ENCODE results near the gene TRIM74.
"Not testable (repeated sequence)": the region's sequence is repeated elsewhere in the genome, so short reads cannot be mapped to it uniquely, and the experiment has no call there.

The TRIM74 gene
- 0.14 to 1.4 (median 0.82) reads per million in 3 experiments for total RNA-seq

DNA sequence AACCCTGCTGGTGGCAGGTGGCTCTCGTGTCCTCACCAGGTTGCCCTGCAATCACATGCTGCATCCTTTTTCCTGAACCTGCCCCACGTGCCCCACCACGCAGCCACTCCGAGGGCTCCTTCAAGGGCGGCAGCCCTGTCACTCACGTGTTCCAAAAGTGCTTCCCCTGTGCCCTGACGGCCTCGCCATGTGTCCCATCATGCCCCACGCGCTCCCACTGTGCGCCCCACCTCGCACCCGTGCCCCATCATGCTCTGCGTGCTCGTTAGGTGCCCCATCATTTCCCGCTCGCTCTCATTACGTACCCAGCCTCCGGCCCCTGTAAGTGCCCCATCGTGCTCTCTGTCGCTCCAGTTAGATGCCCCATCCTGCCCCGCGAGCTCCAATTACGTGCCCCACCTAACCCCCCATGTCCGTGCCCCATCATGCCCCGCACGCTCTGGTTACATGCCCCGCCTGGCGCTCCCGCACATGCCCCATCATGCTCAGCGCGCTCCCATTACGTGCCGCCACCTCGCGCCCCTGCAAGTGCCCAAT is at the start of gene TRIM74:
TSS of gene TRIM74 (minus strand) at position 487 of the 537 bp plus-strand sequence. CDS start 3,309 bp downstream, outside the sequence.
- DNase-seq, result not testable (repeated sequence)

DNA sequence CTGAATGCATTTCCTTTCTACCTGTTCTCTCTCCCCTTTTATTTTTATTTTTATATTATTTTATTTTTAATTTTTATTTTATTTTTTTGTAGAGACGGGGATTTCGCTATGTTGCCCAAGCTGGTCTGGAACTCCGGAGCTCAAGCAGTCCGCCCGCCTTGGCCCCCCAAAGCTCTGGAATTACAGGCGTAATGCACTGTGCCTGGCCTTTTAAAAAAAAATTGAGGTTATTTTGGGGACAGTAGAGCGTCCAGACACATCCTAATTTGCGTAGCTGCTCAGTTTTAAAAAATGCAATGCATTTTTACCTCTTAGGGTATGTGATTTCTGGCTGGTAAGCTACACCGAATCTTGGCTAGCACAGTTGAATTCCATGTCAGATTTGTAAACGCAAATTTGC is 37.2 kb upstream of the TRIM74 start:
- DNase-seq, result not testable (repeated sequence)

DNA sequence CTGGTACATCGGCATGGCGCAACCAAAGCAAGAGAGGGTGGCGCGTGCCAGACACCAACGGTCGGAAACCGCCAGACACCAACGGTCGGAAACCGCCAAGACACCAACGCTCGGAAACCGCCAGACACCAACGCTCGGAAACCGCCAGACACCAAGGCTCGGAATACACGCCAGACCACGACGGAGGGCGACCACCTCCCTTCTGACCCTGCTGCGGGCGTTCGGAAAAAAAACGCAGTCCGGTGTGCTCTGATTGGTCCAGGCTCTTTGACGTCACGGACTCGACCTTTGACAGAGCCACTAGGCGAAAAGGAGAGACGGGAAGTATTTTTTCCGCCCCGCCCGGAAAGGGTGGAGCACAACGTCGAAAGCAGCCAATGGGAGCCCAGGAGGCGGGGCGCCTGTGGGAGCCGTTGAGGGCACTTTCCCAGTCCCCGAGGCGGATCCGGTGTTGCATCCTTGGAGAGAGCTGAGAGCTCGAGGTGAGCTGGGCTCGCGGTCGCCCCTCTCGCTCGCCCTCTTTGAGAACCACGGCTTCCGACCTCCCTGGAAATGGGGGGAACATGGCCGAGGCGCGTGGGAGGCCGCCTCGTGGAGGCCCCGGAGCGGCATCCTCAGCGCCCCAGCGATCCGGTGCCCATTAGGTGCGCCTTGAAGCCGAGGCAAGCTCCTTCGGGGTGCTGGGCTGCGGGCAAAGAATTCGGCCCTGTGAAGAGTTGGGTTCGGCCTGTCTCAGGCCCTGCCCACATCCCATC is 36.6 kb upstream of the TRIM74 start:
- peak; percentile 91 for DNase-seq

DNA sequence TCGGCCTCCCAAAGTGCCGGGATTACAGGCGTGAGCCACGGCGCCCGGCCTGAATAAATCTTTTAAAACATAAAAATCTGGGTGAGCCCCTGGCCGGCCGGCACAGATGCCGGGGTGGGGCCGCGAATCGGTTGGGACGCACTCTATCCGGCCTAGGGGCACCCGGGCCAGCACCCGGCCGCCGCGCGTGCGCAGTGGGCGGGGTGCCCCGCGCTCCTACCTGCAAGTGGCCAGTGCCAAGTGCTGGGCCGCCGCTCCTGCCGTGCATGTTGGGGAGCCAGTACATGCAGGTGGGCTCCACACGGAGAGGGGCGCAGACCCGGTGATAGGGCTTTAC is 36.1 kb upstream of the TRIM74 start:
- DNase-seq, result not testable (repeated sequence)

DNA sequence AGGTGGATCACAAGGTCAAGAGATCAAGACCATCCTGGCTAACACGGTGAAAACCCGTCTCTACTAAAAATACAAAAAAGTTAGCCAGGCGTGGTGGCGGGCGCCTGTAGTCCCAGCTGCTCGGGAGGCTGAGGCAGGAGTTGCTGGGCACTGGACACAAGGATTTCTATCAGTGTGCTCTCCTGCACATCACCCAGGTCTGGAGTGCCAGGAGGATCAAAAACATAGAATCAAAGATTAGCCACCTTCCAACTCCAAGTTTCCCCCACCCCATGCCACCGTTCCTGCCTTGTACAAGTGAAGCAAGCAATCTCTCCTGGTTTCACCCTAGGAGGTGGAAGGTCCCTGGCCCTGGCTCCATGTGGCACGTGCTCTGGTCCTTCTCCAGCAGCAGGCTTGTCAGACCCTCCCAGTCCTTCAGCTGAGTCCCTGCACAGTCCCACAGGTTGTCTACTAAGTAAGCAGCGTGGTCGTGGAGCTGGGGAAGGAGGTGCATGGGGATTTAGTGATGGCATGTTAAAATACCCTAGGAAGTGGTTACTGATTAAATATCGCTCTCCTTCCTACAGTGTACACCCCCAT is 28.7 kb upstream of the TRIM74 start:
- DNase-seq, result not testable (repeated sequence)

DNA sequence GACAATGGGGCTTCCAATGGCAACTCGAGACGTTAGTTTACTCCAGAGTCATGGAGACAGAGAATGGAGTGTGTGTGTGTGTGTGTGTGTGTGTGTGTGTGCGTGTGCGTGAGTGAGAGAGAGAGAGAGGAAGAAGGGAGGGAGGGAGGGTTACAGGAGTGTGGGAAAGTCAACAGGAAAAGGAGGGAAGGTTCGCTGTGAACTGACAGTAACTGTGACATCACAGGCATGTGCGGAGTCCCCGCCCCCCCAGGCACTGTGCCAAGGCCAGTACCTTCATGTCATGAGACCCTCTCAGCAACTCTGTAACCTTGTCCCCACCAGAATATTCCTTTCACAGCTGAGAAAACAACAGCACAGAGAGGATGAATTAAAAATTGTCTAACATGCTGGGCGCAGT is 28.2 kb upstream of the TRIM74 start:
- not testable (repeated sequence) for DNase-seq

DNA sequence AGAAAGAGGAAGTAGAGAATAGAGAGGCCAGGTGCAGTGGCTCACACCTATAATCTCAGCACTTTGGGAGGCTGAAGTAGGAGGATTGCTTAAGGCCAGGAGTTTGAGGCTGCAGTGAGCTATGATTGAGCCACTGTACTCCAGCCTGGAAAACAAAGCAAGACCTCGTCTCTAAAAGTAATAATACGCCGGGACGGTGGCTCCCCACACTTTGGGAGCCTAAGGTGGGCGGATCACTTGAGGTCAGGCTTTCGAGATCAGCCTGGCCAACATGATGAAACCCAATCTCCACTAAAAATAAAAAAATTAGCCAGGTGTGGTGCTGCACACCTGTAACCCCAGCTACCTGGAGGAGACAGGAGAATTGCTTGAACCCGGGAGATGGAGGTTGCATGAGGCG is 26.2 kb upstream of the TRIM74 start:
- not testable (repeated sequence) for DNase-seq

DNA sequence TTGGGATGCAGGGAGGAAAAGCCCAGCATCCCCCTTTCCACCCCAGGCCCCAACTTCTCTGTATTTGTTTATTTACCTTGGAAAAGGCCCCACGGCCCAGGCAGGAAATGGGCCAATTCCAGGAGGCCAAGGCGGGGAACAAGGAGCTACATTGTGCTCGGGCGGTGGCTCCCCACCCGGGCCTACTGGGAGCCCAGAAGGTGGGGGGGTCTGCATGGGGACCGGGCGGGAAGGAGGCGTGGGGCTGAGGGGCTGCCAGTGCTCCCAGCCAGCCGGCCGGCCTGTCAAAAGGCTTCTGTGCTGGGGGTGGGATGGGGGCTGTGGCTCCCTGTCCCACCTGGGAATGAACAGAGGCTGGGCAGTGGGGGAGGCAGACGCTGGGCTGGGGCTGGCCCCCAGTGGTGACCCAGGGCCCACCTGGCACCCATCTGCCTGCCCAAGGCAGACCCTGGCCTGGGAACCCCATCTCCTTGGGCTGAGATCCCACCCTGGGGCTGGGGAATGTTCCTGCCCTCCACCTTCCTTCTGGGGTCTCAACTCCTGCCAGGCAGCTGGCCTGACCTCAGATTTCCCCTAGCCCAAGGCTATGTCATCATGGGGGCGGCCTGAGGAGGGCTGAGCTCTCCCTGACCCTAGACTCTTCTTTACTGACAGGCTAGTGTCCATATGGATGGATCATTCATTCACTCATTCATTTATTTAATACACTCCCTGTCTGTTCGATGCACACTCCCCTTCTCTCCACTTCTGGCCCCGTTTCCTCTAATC is 21.1 kb upstream of the TRIM74 start:
- not testable (repeated sequence) for DNase-seq

DNA sequence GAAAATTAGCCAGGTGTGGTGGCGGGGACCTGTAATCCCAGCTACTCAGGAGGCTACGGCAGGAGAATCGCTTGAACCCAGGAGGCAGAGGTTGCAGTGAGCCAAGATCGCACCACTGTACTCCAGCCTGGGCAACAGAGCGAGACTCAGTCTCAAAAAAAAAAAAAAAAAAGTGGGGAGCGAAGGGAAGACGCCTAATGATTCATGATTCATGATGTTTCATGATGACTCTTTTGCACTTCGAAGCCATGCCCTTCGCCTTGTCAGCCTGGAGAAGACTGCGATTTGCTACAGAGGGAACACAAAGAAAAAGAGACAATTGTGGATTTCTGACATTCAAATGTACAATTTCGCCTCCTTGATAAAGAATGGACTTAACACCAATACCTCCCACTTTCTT is 12.8 kb upstream of the TRIM74 start:
- not testable (repeated sequence) for DNase-seq

DNA sequence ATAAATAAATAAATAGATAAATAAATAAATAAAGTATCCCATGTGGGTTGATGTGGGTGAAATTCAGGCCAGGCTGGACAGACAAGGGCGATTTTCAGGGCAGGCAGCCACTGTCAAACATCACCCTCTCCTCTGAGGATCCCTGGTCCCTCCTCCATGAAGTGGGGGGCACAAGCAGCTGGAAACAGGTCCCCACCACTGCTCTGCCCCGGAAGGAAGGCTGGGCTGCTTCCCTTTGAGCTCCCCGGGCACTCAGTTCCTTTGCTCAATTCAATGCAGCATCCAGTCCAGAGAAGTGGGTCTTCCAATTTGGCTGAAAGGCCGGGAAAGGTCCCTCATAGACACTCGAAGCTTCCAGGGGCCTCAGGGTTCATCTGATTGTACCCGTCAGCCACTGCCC is 11.1 kb upstream of the TRIM74 start:
- not testable (repeated sequence) for DNase-seq

DNA sequence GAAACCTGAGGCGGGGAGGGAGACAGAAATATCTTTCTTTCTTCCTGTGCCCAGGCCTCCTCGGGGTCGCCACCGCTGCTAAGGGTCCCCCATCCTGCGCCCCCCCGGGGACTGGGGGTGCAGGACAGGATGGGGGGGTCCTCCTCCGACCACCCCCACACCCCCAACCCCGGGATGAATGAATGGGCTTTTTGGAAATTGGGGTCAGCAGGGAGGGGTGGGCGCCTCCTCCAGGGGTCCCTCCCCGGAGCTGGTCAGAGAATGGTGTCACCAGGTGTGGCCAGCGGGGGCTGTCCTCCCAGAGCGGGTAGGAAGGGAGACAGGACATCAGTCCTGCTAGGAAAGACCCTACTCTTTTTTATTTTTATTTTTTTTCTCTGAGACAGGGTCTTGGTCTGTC is 7.2 kb upstream of the TRIM74 start:
- DNase-seq, result not testable (repeated sequence)

DNA sequence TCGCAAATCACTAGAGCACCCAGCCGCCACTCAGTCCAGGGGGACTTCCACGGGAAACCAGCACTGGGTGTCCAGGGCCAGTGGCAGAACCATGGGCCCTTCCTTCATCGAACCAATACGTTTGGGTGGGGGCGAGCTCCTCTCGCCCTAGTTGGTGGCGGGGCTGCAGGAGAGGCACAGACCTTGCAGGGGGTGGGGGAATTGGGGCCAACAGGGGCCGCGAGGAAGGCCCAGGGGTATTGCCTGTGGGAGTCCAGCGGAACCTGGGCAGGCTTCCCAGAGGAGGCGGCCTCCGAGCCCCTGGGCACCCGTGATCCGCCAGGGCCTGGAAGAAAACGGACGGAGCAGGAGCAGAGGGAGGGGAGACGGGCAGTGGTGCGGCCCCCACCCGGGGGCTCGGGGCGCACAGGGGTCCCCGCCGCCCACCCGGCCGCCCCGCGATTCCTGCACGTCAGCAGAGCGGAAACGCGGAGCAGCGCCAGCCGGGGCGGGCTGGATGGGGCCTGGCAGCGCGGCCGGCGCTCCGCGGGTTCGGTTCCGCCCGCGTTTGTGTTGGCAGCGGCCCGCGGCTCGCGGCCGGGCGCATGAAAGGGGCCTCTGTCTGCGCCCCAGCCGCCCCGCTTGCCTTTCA is 6.5 kb upstream of the TRIM74 start:
- not testable (repeated sequence) for DNase-seq

DNA sequence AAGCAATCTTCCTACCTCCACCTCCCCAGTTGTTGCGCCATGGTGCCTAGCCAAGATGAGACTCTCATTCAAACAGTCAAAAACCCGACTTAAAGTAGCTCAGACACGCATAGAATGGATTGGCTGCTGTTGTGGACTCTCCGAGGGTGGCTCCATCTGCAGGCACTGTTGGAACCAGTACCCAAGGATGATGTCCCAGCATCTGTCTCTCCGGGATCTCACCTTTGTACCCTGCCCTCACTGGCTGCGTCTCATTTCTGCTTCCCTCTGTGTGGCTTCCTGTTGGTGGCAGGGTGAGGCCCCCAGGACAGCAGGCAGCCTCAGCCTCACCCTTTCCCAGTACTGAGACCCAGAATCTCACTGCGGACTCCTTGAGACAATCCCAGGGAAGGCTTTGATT is 5.5 kb upstream of the TRIM74 start:
- not testable (repeated sequence) for DNase-seq

DNA sequence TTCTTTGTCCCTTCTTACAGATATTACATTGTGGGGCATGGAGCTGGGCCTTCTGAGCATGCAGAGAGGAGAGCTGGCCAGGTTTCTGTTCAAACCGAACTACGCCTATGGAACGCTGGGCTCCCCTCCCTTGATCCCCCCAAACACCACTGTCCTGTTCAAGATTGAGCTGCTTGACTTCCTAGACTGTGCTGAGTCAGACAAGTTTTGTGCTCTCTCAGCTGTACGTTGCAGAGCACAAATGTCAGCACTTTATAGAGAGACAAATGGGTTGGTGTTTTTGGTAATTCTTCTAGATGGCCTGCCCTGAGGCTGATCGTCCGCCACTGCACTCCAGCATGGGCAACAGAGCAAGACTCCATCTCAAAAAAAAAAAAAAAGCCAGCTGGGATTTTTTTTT is 2.2 kb upstream of the TRIM74 start:
- DNase-seq, result not testable (repeated sequence)

DNA sequence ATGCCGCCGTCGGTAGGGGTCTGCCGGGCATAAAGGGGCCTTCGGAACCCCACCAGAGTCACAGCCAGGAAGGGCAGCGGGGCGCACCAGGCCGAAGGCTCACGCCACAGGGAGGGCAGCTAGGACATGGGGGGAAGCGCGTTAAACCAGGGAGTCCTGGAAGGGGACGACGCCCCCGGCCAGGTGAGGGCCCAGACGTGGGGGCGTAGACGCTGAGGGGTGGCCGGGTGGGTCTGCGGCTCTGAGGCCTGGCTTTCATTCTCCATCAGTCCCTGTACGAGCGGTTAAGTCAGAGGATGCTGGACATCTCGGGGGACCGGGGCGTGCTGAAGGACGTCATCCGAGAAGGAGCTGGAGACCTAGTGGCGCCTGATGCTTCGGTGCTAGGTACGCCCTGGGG is 422 bp upstream of the TRIM74 start:
- DNase-seq, result not testable (repeated sequence)

DNA sequence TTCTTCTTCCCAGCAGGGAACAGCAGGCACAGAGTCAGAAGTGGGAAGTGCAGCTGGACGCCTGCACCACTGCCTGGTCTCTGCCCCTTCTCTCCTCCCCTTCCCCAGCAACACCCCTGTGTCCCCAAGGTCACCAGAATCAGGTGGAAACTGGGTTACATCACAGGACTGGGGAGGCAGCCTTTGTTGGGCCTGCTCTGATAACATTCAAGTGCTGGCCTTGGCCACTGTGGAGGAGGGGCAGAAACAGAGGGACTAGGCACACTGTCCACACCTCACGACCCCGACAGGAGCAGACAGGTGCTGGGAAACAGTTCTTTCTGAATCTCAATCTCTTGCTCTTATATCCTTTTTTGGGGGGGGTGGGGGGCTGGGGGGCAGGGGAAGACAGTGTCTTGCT is 2.4 kb downstream of the TRIM74 start:
- not testable (repeated sequence) for DNase-seq

DNA sequence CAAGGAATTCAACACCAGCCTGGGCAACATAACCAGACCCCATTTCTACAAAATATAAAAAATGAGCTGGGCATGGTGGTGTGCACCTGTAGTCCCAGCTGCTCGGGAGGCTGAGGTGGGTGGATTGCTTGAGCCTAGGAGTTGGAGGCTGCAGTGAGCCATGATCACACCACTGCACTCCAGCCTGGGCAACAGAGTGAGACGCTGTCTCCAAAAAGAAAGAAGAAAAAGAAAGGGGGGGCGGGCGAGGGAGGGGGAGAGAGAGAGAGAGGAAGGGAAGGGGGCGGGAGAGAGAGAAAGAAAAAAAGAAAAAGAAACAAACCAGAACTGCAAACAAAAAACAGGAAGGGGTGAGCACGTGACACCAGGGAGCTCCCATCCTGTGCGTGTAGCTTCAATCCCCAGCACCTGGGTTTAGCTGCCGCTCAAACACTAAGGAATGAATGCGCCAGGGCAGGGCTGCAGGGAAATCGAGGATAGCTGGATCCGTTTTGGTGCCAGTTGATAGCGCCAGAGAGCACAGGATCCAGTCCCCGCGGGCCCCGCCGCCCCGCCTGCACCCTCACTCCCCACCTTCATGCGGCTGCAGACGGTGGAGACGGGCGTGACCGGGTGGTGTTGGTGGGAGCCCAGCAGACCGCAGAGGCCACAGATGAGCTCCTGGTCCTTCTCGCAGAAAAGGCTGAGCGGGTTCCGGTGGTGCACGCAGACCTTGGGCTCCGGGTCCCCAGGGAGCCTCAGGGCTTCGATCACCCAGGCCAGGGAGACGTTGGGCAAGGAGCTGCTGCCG is 3.9 kb downstream of the TRIM74 start:
- not testable (repeated sequence) for DNase-seq

DNA sequence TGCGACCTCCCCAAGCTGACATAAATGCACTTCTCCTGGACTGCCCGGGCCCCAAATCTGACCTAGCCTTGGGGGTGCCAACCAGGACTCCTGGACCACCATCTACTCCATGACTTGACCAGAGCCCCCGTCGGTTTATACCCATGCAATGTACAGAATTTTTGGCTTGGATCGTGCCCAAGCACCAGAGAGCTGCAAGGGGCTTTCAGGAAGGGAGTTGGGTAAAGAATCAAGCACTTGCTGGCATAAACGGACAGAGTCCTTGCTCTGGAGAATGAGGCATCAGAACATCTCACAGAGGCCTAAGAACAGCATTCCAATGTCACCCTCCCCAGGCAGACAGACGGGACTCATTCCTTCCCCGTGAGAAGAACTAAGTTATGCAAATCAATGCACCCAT is 6.2 kb downstream of the TRIM74 start:
- not testable (repeated sequence) for DNase-seq

DNA sequence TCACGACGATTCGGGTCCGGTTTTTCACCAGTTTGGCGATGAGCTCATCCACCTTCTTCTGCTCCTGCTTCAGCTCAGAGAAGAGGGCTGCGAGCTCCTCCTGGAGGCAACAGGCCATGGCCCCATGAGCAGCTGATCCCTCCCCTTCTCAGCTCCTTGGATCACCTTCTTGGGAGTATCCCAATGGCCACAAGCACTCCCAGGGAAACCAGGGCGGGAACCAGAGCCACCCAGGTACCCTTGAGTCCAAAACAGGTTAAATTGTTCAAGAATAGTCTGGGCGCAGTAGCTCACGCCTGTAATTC is 8.0 kb downstream of the TRIM74 start:
- not testable (repeated sequence) for DNase-seq

DNA sequence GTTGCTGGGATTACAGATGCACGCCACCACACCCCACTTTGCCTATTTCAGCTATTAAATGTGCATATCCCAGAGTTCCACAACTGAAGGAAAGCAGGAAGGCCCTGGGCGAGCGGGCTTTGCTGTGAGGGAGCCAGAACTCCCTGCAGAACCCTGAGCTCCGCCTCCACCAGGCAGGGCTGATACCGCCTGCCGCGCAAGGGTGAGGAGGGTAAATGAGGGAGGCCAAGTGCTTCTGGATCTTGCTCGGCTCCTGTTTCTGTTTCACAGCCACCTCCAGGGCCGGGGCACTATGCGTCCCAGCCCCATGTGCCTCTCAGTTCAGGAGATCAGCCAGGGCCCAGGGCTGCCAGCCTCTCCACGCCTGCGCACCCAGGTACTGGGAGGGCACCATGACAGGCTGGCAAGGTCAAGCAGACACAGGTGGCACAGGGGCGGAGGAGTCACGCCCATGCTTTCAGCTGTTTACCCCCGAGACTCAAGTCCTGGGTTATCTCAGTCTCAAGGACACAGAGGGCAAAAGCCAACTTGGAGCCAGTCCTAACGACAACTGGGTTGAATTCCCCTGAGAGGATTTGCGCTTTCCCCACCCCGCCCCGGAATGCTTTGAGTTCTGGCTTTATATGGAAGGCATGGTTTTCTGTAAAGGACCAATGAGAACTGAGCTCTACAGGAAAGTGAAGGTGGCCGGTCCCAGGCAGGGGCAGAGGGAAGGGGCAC is 8.5 kb downstream of the TRIM74 start:
- not testable (repeated sequence) for DNase-seq

DNA sequence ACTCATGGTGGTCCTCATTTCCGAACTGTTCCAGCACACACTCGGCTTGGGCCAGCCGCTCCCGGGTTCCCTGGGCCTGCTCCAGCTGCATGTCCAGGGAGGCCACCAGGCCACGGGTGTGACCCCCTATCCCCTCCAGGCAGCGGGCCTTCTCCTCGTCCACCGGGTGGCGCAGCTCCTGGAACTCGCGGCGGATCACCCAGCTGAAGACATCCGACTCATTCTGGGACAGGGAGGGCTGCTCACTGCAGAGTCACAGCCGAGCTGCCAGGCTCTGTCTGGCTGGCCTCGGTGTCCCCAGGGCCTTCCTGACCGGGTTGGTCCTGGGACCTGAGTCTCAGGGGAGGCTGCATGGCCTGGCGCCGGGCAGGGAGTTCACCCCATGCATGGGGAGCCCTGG is 9.2 kb downstream of the TRIM74 start:
- not testable (repeated sequence) for DNase-seq

Measured in central memory CD4-positive, alpha-beta T cell (primary cell).